Heart right ventricle (tissue), 16 donors: ENCODE measurements around the gene PPM1B. TPM values are rescaled to one million over a fixed set of nuclear protein-coding genes. Genes with fewer than 3 reads are reported as not detected.

Source experiments
- ATAC-seq, 8 donors: fragments of 200-7000 bp; cut with Tn5 transposase; one replicate each; pipeline ENCODE4 v1.9.1; 2020; ENCODE audit warnings: mild to moderate bottlenecking in 8 of 8, moderate library complexity in 8 of 8, moderate number of reproducible peaks in 1 of 8
- DNase-seq, 2 donors: peaks; one replicate each; pipeline ENCODE4 v3.0.0-alpha.2; 2020
- H3K27ac ChIP-seq, 10 donors: fragments of 200-600 bp; sonication (generic) in 2 of 10; one replicate each; pipeline versions ENCODE4 v1.5.0 to v1.8.0; 2020 to 2022; ENCODE audit warnings: mild to moderate bottlenecking in 3 of 10
- H3K27me3 ChIP-seq, 7 donors: fragments of 200-600 bp; one replicate each; pipeline ENCODE4 v1.8.0; 2021 to 2022; ENCODE audit warnings: mild to moderate bottlenecking in 2 of 7
- H3K36me3 ChIP-seq, 9 donors: fragments of 200-600 bp; sonication (generic) in 1 of 9; one replicate each; pipeline versions ENCODE4 v1.5.0 to v1.8.0; 2020 to 2022; ENCODE audit warnings: mild to moderate bottlenecking in 2 of 9
- H3K4me1 ChIP-seq, 9 donors: fragments of 200-600 bp; sonication (generic) in 1 of 9; one replicate each; pipeline versions ENCODE4 v1.5.0 to v1.8.0; 2020 to 2022; ENCODE audit warnings: mild to moderate bottlenecking in 4 of 9
- H3K4me3 ChIP-seq, 10 donors: fragments of 200-600 bp; sonication (generic) in 2 of 10; one replicate each; pipeline versions ENCODE4 v1.5.0 to v1.8.0; 2020 to 2022; ENCODE audit warnings: mild to moderate bottlenecking in 7 of 10, moderate library complexity in 2 of 10
- H3K9me3 ChIP-seq, 11 donors: fragments of 200-600 bp in 10 of 11; sonication (generic) in 2 of 11; one replicate each; pipeline versions ENCODE4 v1.5.0 to v1.8.0; 2013 to 2022; ENCODE audit warnings: mild to moderate bottlenecking in 2 of 11, control low read depth in 1 of 11, moderate library complexity in 1 of 11
- CTCF ChIP-seq, 9 donors: fragments of 200-600 bp; sonication (generic) in 2 of 9; IDR thresholded peaks; one replicate each; pipeline versions ENCODE4 v1.5.0 to v1.8.0; 2021 to 2022; ENCODE audit warnings: antibody characterized with exemption in 9 of 9, mild to moderate bottlenecking in 5 of 9, moderate library complexity in 1 of 9
- WGBS, 2 donors: extraction: QIAGEN DNeasy Blood & Tissue Kit; methylation state at CpG; one replicate each; pipeline ENCODE4 v1.1.7; 2013; ENCODE audit warnings: inconsistent platforms in 1 of 2; 5-methylcytosine and 5-hydroxymethylcytosine counted together
- intact Hi-C, 10 donors: fragments of 100-400 bp; cut with DNase I; formaldehyde crosslinking; loops; one replicate each; pipeline versions ENCODE4 v1.11.1 to v1.14.2; 2022
- polyA plus RNA-seq, 2 donors: library from polyadenylated mRNA; stranded (reverse); fragments of 200-250 nt; gene quantifications; one replicate each; pipeline ENCODE4 v1.2.3, GENCODE V29; 2013
- total RNA-seq, 10 donors: library from RNA; stranded (reverse); fragmentation: NEBNext Ultra II Directional in 3 of 10; extraction: Animal tissue kit (Norgen Biotek cat#: 25700) in 3 of 10; gene quantifications; one replicate each; pipeline versions ENCODE4 v1.2.1 to v1.2.4, GENCODE V29; 2021 to 2023
- donor health status: Arrhythmogenic right ventricular cardiomyopathy.
- donor health status: ischemic (EF 13 %, LVEDD 7.1; RV severe dilation, severe dysfunction).
- donor health status: healthy with polysubstance abuse.
- donor health status: DM: no; HTN: yes; CAD: no.
- donor health status: DM: no; HTN: no; CAD: no.
- donor health status: ischemic (EF 25% LVEDD 6.9; RV normal size, moderate dysfunction).
- donor health status: ischemic (EF 25% LVEDD 5.7; RV mildly dilated, moderate dysfunction).
- donor health status: healthy.
- donor health status: DM: yes; HTN: yes; CAD: no.
- donor health status: Ischemic cardiomyopathy.
- donor health status: ischemic (EF 35%, LVEDD 5.7; RV mildly dilated, moderate dysfunction).
- donor health status: nonischemic (EF 11% LVEDD 7.7; RV severe dilation, severe dysfunction).
- donor health status: DM: yes; HTN: yes; CAD: no.
- donor health status: PGD.
- donor health status: ischemic (EF 29% LVEDD 5.4; RV normal size, mild dysfunction).
- donor health status: nonischemic (EF 23%, LVEDD 6.1; RV moderate dilation, normal function).

Gene PPM1B
- total and polyA plus RNA-seq, 12 donors: 20.7 to 69.5 (median 55.2) TPM

- Histone ChIP-seq H3K27me3 (no peaks in the 10 kb centered on the region), H3K27ac (no peak overlapping the region), H3K4me1 (no peaks in the 10 kb centered on the region), H3K4me3 (no peak overlapping the region), H3K9me3 (no peaks in the 10 kb centered on the region), H3K36me3 (no peaks in the 10 kb centered on the region)
- TF ChIP-seq CTCF (IDR thresholded peaks at IDR 0.05): no peak
- ATAC-seq: no peak
- intact Hi-C loops: no loop called here
- 69 to 71% methylated on average over 3 of the region's 3 CpGs for WGBS, 2 donors
- DNase-seq: no peak
Observed at GRCh38 chr2:44143701-44144100, 25.0 kb upstream of the PPM1B start.

GRCh38 chr2:44148999-44149398, 19.7 kb upstream of the PPM1B start:
- Histone ChIP-seq H3K27ac (no peak overlapping the region), H3K4me3 (no peak overlapping the region), H3K4me1 (no peaks in the 10 kb centered on the region), H3K9me3 (no peaks in the 10 kb centered on the region), H3K27me3 (peaks cover 0 to 7% (median 0%) of the 10 kb centered on the region in 7 donors), H3K36me3 (no peaks in the 10 kb centered on the region)
- TF ChIP-seq CTCF (IDR thresholded peaks at IDR 0.05): no peak
- DNase-seq: no peak
- intact Hi-C loops: no loop called here
- WGBS, 2 donors: 71 to 79% methylated on average over 1 of the region's 1 CpG
- ATAC-seq: no peak

GRCh38 chr2:44150473-44150872, 18.2 kb upstream of the PPM1B start:
- no peak for DNase-seq
- Histone ChIP-seq H3K9me3 (no peaks in the 10 kb centered on the region), H3K4me3 (no peak overlapping the region), H3K36me3 (no peaks in the 10 kb centered on the region), H3K4me1 (peaks cover 0 to 2% (median 0%) of the 10 kb centered on the region in 9 donors), H3K27ac (no peak overlapping the region), H3K27me3 (peaks cover 0 to 7% (median 0%) of the 10 kb centered on the region in 7 donors)
- no peak for ATAC-seq
- 82 to 89% methylated on average over 3 of the region's 3 CpGs for WGBS, 2 donors
- intact Hi-C loops: no loop called here
- no peak for TF ChIP-seq CTCF (IDR thresholded peaks at IDR 0.05)

- no peaks in the 10 kb centered on the region for H3K36me3 ChIP-seq
- peaks cover 0 to 12% (median 3%) of the 10 kb centered on the region in 9 donors for H3K4me1 ChIP-seq
- ATAC-seq (no peak), DNase-seq (no peak)
- peaks cover 0 to 7% (median 0%) of the 10 kb centered on the region in 7 donors for H3K27me3 ChIP-seq
- intact Hi-C loops: no loop called here
- WGBS, 2 donors: 96 to 97% methylated on average over 8 of the region's 8 CpGs
- H3K9me3 ChIP-seq: no peaks in the 10 kb centered on the region
- no peak for TF ChIP-seq CTCF (IDR thresholded peaks at IDR 0.05)
- H3K4me3 ChIP-seq: no peak overlapping the region
- no peak overlapping the region for H3K27ac ChIP-seq
Observed at GRCh38 chr2:44152865-44153669, 15.6 kb upstream of the PPM1B start.
